H9 (cell line): ENCODE data around the gene ABCA4. TPM values are rescaled to one million over a fixed set of nuclear protein-coding genes. Genes with fewer than 3 reads are reported as not detected.

Source experiments
- DNase-seq: peaks from one replicate; pipeline ENCODE4 v3.0.0-alpha.2; 2017
- H2AFZ ChIP-seq: one replicate; pipeline ENCODE4 v1.6.1; 2013; ENCODE audit warnings: mild to moderate bottlenecking, low read length, control low read depth, moderate library complexity
- H2AK5ac ChIP-seq: 2 replicates; pipeline ENCODE4 v1.6.1; 2013; ENCODE audit warnings: low read length, control low read depth, mixed read lengths; ENCODE audit not compliant: insufficient read length
- H2BK120ac ChIP-seq: one replicate; pipeline ENCODE4 v1.6.1; 2013; ENCODE audit warnings: low read depth, mild to moderate bottlenecking, low read length, control low read depth, inconsistent platforms; ENCODE audit not compliant: poor library complexity, severe bottlenecking
- H2BK12ac ChIP-seq: 2 replicates; pipeline ENCODE4 v1.6.1; 2013; ENCODE audit warnings: low read length, control low read depth, mixed read lengths, low read depth; ENCODE audit not compliant: insufficient read length
- H2BK15ac ChIP-seq: 2 replicates; pipeline ENCODE4 v1.6.1; 2013; ENCODE audit warnings: low read depth, low read length, control low read depth
- H2BK20ac ChIP-seq: one replicate; pipeline ENCODE4 v1.6.1; 2013; ENCODE audit warnings: low read depth, mild to moderate bottlenecking, low read length, control low read depth, inconsistent platforms; ENCODE audit not compliant: poor library complexity, severe bottlenecking
- H2BK5ac ChIP-seq: 2 replicates; pipeline ENCODE4 v1.6.1; 2013; ENCODE audit warnings: low read length, control low read depth, mixed read lengths; ENCODE audit not compliant: insufficient read length
- H3K14ac ChIP-seq: 2 replicates; pipeline ENCODE4 v1.6.1; 2013; ENCODE audit warnings: low read length, control low read depth; ENCODE audit not compliant: insufficient read depth
- H3K18ac ChIP-seq: 2 replicates; pipeline ENCODE4 v1.6.1; 2013; ENCODE audit warnings: low read depth, mild to moderate bottlenecking, mixed read lengths, low read length, control low read depth; ENCODE audit not compliant: insufficient read length
- H3K23ac ChIP-seq: 2 replicates; pipeline ENCODE4 v1.6.1; 2013; ENCODE audit warnings: low read length, control low read depth, mixed read lengths, low read depth; ENCODE audit not compliant: insufficient read length
- H3K23me2 ChIP-seq: 2 replicates; pipeline ENCODE4 v1.6.1; 2013; ENCODE audit warnings: low read depth, mild to moderate bottlenecking, mixed read lengths, low read length, control low read depth; ENCODE audit not compliant: insufficient read length, poor library complexity, severe bottlenecking
- H3K27ac ChIP-seq: 2 replicates; pipeline ENCODE4 v1.5.1; 2013; ENCODE audit warnings: low read length, control low read depth, mixed read lengths, low read depth; ENCODE audit not compliant: insufficient read length
- H3K27me3 ChIP-seq: 2 replicates; pipeline ENCODE4 v1.6.1; 2013; ENCODE audit warnings: low read length, control low read depth, inconsistent platforms; ENCODE audit not compliant: insufficient read depth
- H3K4ac ChIP-seq: 2 replicates; pipeline ENCODE4 v1.6.1; 2013; ENCODE audit warnings: low read depth, mild to moderate bottlenecking, control low read depth, inconsistent platforms, low read length, moderate library complexity
- H3K4me1 ChIP-seq: 2 replicates; pipeline ENCODE4 v1.6.1; 2013; ENCODE audit warnings: low read length, control low read depth, inconsistent platforms; ENCODE audit not compliant: insufficient read depth
- H3K4me2 ChIP-seq: 2 replicates; pipeline ENCODE4 v1.6.1; 2013; ENCODE audit warnings: low read length, control low read depth, mixed read lengths; ENCODE audit not compliant: insufficient read length, insufficient read depth
- H3K56ac ChIP-seq: 2 replicates; pipeline ENCODE4 v1.6.1; 2013; ENCODE audit warnings: low read depth, mild to moderate bottlenecking, mixed read lengths, low read length, control low read depth; ENCODE audit not compliant: insufficient read length
- H3K79me1 ChIP-seq: 2 replicates; pipeline ENCODE4 v1.6.1; 2013; ENCODE audit warnings: low read depth, mild to moderate bottlenecking, moderate library complexity, low read length, control low read depth, inconsistent platforms; ENCODE audit not compliant: insufficient read depth, poor library complexity, severe bottlenecking
- H3K79me2 ChIP-seq: 2 replicates; pipeline ENCODE4 v1.6.1; 2013; ENCODE audit warnings: low read length, control low read depth, inconsistent platforms; ENCODE audit not compliant: insufficient read depth
- H3K9ac ChIP-seq: 2 replicates; pipeline ENCODE4 v1.6.1; 2013; ENCODE audit warnings: low read length, control low read depth, mixed read lengths; ENCODE audit not compliant: insufficient read length; ENCODE audit errors: extremely low read depth
- H3K9me3 ChIP-seq: one replicate; pipeline ENCODE4 v1.6.1; 2013; ENCODE audit warnings: low read depth, low read length, inconsistent platforms; ENCODE audit not compliant: control insufficient read depth
- H3T11ph ChIP-seq: one replicate; pipeline ENCODE4 v1.6.1; 2013; ENCODE audit warnings: mild to moderate bottlenecking, low read length, control low read depth, inconsistent platforms
- H4K20me1 ChIP-seq: one replicate; pipeline ENCODE4 v1.6.1; 2013; ENCODE audit not compliant: control insufficient read depth, insufficient read length, insufficient read depth
- H4K5ac ChIP-seq: 2 replicates; pipeline ENCODE4 v1.6.1; 2013; ENCODE audit warnings: low read depth, mild to moderate bottlenecking, mixed read lengths, low read length, control low read depth; ENCODE audit not compliant: insufficient read length
- H4K8ac ChIP-seq: replicated peaks from 2 replicates; pipeline ENCODE4 v1.6.1; 2013; ENCODE audit warnings: low read length, control low read depth, mixed read lengths, low read depth; ENCODE audit not compliant: insufficient read length
- H4K91ac ChIP-seq: 2 replicates; pipeline ENCODE4 v1.6.1; 2013; ENCODE audit warnings: low read depth, mild to moderate bottlenecking, moderate library complexity, mixed read lengths, low read length, control low read depth; ENCODE audit not compliant: insufficient read length
- H3K27ac Mint-ChIP-seq, 3 experiments: 2 replicates in 2 of 3; 3 replicates in 1 of 3; pipeline ENCODE4 v1.8.0; 2020 to 2021; ENCODE audit warnings: mixed read lengths in 3 of 3, mild to moderate bottlenecking in 1 of 3, moderate library complexity in 1 of 3
- H3K27me3 Mint-ChIP-seq: 2 replicates; pipeline ENCODE4 v1.8.0; 2021; ENCODE audit warnings: low read depth, mild to moderate bottlenecking, moderate library complexity, mixed read lengths
- H3K36me3 Mint-ChIP-seq, 3 experiments: 2 replicates in 2 of 3; 3 replicates in 1 of 3; pipeline ENCODE4 v1.8.0; 2020 to 2021; ENCODE audit warnings: low read depth in 3 of 3, mixed read lengths in 3 of 3; ENCODE audit not compliant: insufficient read depth in 1 of 3
- H3K4me1 Mint-ChIP-seq, 2 experiments: 2 replicates each; pipeline ENCODE4 v1.8.0; 2020; ENCODE audit warnings: mixed read lengths in 2 of 2
- H3K4me3 Mint-ChIP-seq, 2 experiments: 2 replicates in 1 of 2; 3 replicates in 1 of 2; pipeline ENCODE4 v1.8.0; 2020 to 2021; ENCODE audit warnings: mild to moderate bottlenecking in 2 of 2, mixed read lengths in 2 of 2, moderate library complexity in 1 of 2
- H3K9me3 Mint-ChIP-seq, 2 experiments: 2 replicates in 1 of 2; 3 replicates in 1 of 2; pipeline ENCODE4 v1.8.0; 2020; ENCODE audit warnings: mild to moderate bottlenecking in 2 of 2, mixed read lengths in 2 of 2, moderate library complexity in 1 of 2
- CTCF ChIP-seq: fragments of 200-600 bp; sonication (generic); conservative IDR thresholded peaks from 3 replicates; pipeline ENCODE4 v1.8.0; 2021; ENCODE audit warnings: antibody characterized with exemption, mild to moderate bottlenecking
- WGBS: extraction: QIAGEN DNeasy Blood & Tissue Kit; methylation state at CpG from one replicate; pipeline ENCODE4 v1.1.7; 2013; ENCODE audit warnings: missing lambda C conversion rate, low lambda C conversion rate, mixed read lengths; ENCODE audit not compliant: insufficient read length; ENCODE audit errors: extremely low coverage; 5-methylcytosine and 5-hydroxymethylcytosine counted together
- total RNA-seq: library from RNA; stranded (reverse); gene quantifications from 2 replicates; pipeline ENCODE4 v1.2.1, GENCODE V29; 2021

ABCA4 gene
- total RNA-seq, 1 experiment from 2014 or later: not detected

GRCh38 chr1:94020764-94021579 is 100.0 kb downstream of the ABCA4 start:
- DNase-seq: no peak
- Histone ChIP-seq H3T11ph (no peak overlapping the region), H3K9me3 (no peaks in the 10 kb centered on the region), H2BK12ac (no peak overlapping the region), H2BK20ac (no peak overlapping the region), H4K20me1 (no peaks in the 10 kb centered on the region), H3K23me2 (no peaks in the 10 kb centered on the region), H3K79me1 (no peaks in the 10 kb centered on the region), H3K9ac (no peak overlapping the region), H2BK5ac (no peak overlapping the region), H4K91ac (no peak overlapping the region), H3K23ac (no peak overlapping the region), H3K27me3 (no peaks in the 10 kb centered on the region), H3K4me1 (peaks cover 4% of the 10 kb centered on the region; the same call in 1 of the 2 replicates), H3K14ac (no peak overlapping the region), H4K8ac (no peak overlapping the region), H3K4me2 (no peak overlapping the region), H2AK5ac (no peak overlapping the region), H3K27ac (no peak overlapping the region), H3K56ac (no peak overlapping the region), H4K5ac (no peak overlapping the region), H3K4ac (no peak overlapping the region), H2BK120ac (no peak overlapping the region), H2BK15ac (no peak overlapping the region), H3K18ac (no peak overlapping the region), H2AFZ (no peak overlapping the region), H3K79me2 (no peaks in the 10 kb centered on the region)
- H3K27ac Mint-ChIP-seq: no peak overlapping the region; a peak in 1 of 7 replicates
- H3K4me3 Mint-ChIP-seq: no peak overlapping the region
- no peak for TF ChIP-seq CTCF
- H3K9me3 Mint-ChIP-seq: no peaks in the 10 kb centered on the region
- H3K27me3 Mint-ChIP-seq: peaks cover 6% of the 10 kb centered on the region
- WGBS: no CpG with 5 or more reads among the region's 10 CpGs
- H3K36me3 Mint-ChIP-seq: no peaks in the 10 kb centered on the region
- H3K4me1 Mint-ChIP-seq: peaks cover 16 to 22% of the 10 kb centered on the region in 2 experiments
